Endothelial cell of umbilical vein (primary cell): ENCODE data around the gene MFRP. TPM values are rescaled to one million over a fixed set of nuclear protein-coding genes. Genes with fewer than 3 reads are reported as not detected.

ENCODE experiments used
- BruUV-seq: library from RNA; stranded (reverse); fragments of 400-500 nt; replicated peaks from 2 replicates; lab custom pipeline; 2021; lab: Mats Ljungman, UMichigan
- CTCF ChIA-PET: fragments of 300-600, 350-600 bp; sonication (Branson Sonifier 250); formaldehyde crosslinking; loops from one replicate; lab custom pipeline; 2021; ENCODE audit warnings: antibody characterized with exemption, inconsistent platforms; lab: Charles Lee
- POLR2A ChIA-PET: fragments of 300-600, 350-600 bp; sonication (Branson Sonifier 250); formaldehyde crosslinking; loops from one replicate; lab custom pipeline; 2021; ENCODE audit warnings: antibody characterized with exemption, inconsistent platforms; lab: Charles Lee
- DNase-seq: peaks from one replicate; pipeline ENCODE4 v3.0.0-alpha.2; 2011; ENCODE audit warnings: low read depth, low spot score
- FAIRE-seq: peaks from 2 replicates; lab custom pipeline; 2011; peaks lifted over from hg19 to GRCh38; lab: Jason Lieb, UNC
- H2AFZ ChIP-seq: 2 replicates; pipeline ENCODE4 v1.6.0; 2012; ENCODE audit warnings: low read depth, low read length, control low read depth, inconsistent platforms
- H3K27ac ChIP-seq: 2 replicates; pipeline ENCODE4 v1.5.1; 2011; ENCODE audit warnings: low read depth, mild to moderate bottlenecking, control low read depth, low read length, moderate library complexity; ENCODE audit not compliant: insufficient read depth
- H3K27me3 ChIP-seq, 2 experiments: 2 replicates each; pipeline versions ENCODE4 v1.6.0 to v1.6.1; 2011; ENCODE audit warnings: low read length in 2 of 2, mixed read lengths in 1 of 2; ENCODE audit not compliant: control insufficient read depth in 2 of 2, insufficient read depth in 2 of 2
- H3K36me3 ChIP-seq, 2 experiments: 2 replicates in 1 of 2; 3 replicates in 1 of 2; pipeline ENCODE4 v1.5.1; 2011; ENCODE audit warnings: low read length in 2 of 2, mild to moderate bottlenecking in 1 of 2, moderate library complexity in 1 of 2; ENCODE audit not compliant: control insufficient read depth in 2 of 2, insufficient read depth in 2 of 2; ENCODE audit errors: extremely low read depth in 1 of 2
- H3K4me1 ChIP-seq: 3 replicates; pipeline ENCODE4 v1.5.1; 2011; ENCODE audit warnings: mild to moderate bottlenecking, low read length; ENCODE audit not compliant: control insufficient read depth, insufficient read depth; ENCODE audit errors: extremely low read depth
- H3K4me2 ChIP-seq: 2 replicates; pipeline ENCODE4 v1.6.1; 2011; ENCODE audit warnings: low read length, control low read depth, mixed read lengths; ENCODE audit not compliant: insufficient read depth
- H3K4me3 ChIP-seq, 3 experiments: fragments of 200-600 bp in 1 of 3; sonication (generic), shearing (Covaris generic) in 1 of 3; replicated peaks in 1 of 3; 2 replicates each; pipeline ENCODE4 v1.5.1; 2011 to 2016; ENCODE audit warnings: control low read depth in 3 of 3, low read length in 3 of 3, mild to moderate bottlenecking in 2 of 3, inconsistent platforms in 1 of 3, low read depth in 1 of 3, moderate library complexity in 1 of 3; ENCODE audit not compliant: insufficient read depth in 1 of 3
- H3K79me2 ChIP-seq: 2 replicates; pipeline ENCODE4 v1.6.0; 2012; ENCODE audit warnings: low read length, inconsistent platforms; ENCODE audit not compliant: control insufficient read depth, insufficient read depth
- H3K9ac ChIP-seq: replicated peaks from 2 replicates; pipeline ENCODE3; 2011; ENCODE audit warnings: low read length, control low read depth; ENCODE audit not compliant: insufficient read depth; ENCODE audit errors: extremely low read depth
- H3K9me1 ChIP-seq: replicated peaks from 3 replicates; pipeline ENCODE4 v1.6.0; 2011; ENCODE audit warnings: mild to moderate bottlenecking, low read length; ENCODE audit not compliant: control insufficient read depth, insufficient read depth; ENCODE audit errors: extremely low read depth
- H3K9me3 ChIP-seq: replicated peaks from 2 replicates; pipeline ENCODE4 v1.5.1; 2012; ENCODE audit warnings: low read length, inconsistent platforms; ENCODE audit not compliant: control insufficient read depth, insufficient read depth
- H4K20me1 ChIP-seq: replicated peaks from 2 replicates; pipeline ENCODE3; 2011; ENCODE audit warnings: mild to moderate bottlenecking, low read length; ENCODE audit not compliant: control insufficient read depth, insufficient read depth; ENCODE audit errors: extremely low read depth
- EZH2 ChIP-seq: IDR thresholded peaks from 2 replicates; pipeline ENCODE4 v1.6.1; 2012; ENCODE audit warnings: borderline replicate concordance, low read depth, mild to moderate bottlenecking, moderate library complexity, low read length, inconsistent platforms; ENCODE audit not compliant: severe bottlenecking
- FOS ChIP-seq: IDR thresholded peaks from 2 replicates; pipeline ENCODE4 v1.6.1; 2011; ENCODE audit warnings: mild to moderate bottlenecking, low read length, moderate library complexity, borderline replicate concordance; ENCODE audit not compliant: insufficient read depth
- GATA2 ChIP-seq: IDR thresholded peaks from 2 replicates; pipeline ENCODE4 v1.7.0; 2011; ENCODE audit warnings: low read depth, mild to moderate bottlenecking, moderate library complexity, mixed read lengths, low read length; ENCODE audit not compliant: insufficient read length, insufficient read depth
- JUN ChIP-seq: IDR thresholded peaks from 2 replicates; pipeline ENCODE4 v1.6.1; 2011; ENCODE audit warnings: borderline replicate concordance, low read depth; ENCODE audit not compliant: insufficient read length, insufficient read depth
- MYC ChIP-seq: IDR thresholded peaks from one replicate; pipeline ENCODE4 v1.6.1; 2011; ENCODE audit warnings: mild to moderate bottlenecking, low read depth, low read length
- POLR2A ChIP-seq: IDR thresholded peaks from 2 replicates; pipeline ENCODE4 v1.6.1; 2012; ENCODE audit warnings: low read depth, mild to moderate bottlenecking, control low read depth, low read length
- POLR2AphosphoS5 ChIP-seq: IDR thresholded peaks from 2 replicates; pipeline ENCODE4 v1.6.1; 2012; ENCODE audit warnings: low read depth, mild to moderate bottlenecking, control low read depth, low read length, moderate library complexity; ENCODE audit not compliant: insufficient read depth
- dilution Hi-C: fragments of 300-500 bp; cut with MboI; formaldehyde crosslinking; loops from one replicate; pipeline ENCODE4 v1.15.0; 2019; ENCODE audit warnings: low sequenced_read_pairs; ENCODE audit not compliant: extremely low pct_ligation_motif_present
- intact Hi-C: fragments of 100-400 bp; cut with micrococcal nuclease; formaldehyde crosslinking; loops from one replicate; pipeline ENCODE4 v1.10.0; 2022
- polyA plus RNA-seq, 4 experiments: library from polyadenylated mRNA; depleted of rRNA in 3 of 4; stranded (reverse) in 3 of 4; unstranded in 1 of 4; fragments of >200 nt; gene quantifications; 2 replicates each; pipeline versions ENCODE4 v1.2.1 to v1.2.3, GENCODE V29; 2011 to 2012; ENCODE audit warnings: missing spikeins in 1 of 4
- total RNA-seq: library from RNA; stranded (reverse); gene quantifications from 2 replicates; pipeline ENCODE4 v1.2.3, GENCODE V29; 2021
- TF ChIP-seq, protein P1 (sequence below): IDR thresholded peaks from 2 replicates; pipeline ENCODE4 v1.6.1; 2011; ENCODE audit not compliant: insufficient read depth, insufficient read length
- TF ChIP-seq, protein P2 (sequence below), 2 donors: IDR thresholded peaks; 1 replicate in 1 of 2; 2 replicates in 1 of 2; pipeline ENCODE4 v1.5.1; 2011; ENCODE audit warnings: low read length in 2 of 2, mild to moderate bottlenecking in 2 of 2, moderate library complexity in 2 of 2, control low read depth in 1 of 2, inconsistent platforms in 1 of 2, low read depth in 1 of 2; ENCODE audit not compliant: insufficient read depth in 1 of 2; ENCODE audit errors: extremely low read depth in 1 of 2

MFRP gene
- total and polyA plus RNA-seq, 2 donors (not counting 3 experiments of a cell fraction or from before 2014, with no cell fraction given): 0.08 TPM; not detected in 1

DNA sequence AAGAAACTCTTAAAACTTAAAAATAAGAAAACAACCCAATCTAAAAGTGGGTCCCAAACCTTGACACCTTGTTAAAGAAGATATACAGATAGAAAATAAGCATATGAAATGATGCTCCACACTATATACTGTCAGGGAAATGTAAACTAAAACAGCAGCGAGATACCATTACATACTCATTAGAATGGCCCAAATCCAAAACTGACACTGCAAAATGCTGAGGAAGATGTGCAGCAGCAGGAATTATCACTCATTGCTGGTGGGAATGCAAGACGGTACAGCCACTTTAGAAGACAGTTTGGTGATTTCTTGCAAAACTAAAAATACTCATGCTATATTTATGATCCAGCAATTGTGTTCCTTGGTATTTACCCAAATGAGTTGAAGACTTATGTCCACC, 17.2 kb downstream of the MFRP start:
- dilution Hi-C loops (no loop called here), intact Hi-C loops (no loop called here)
- TF ChIP-seq FOS: no peak
- TF ChIP-seq EZH2: no peak
- TF ChIP-seq MYC: no peak
- TF ChIP-seq JUN: no peak
- TF ChIP-seq, protein P1, sequence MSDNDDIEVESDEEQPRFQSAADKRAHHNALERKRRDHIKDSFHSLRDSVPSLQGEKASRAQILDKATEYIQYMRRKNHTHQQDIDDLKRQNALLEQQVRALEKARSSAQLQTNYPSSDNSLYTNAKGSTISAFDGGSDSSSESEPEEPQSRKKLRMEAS: no peak
- no peak for TF ChIP-seq GATA2
- no peak for TF ChIP-seq POLR2AphosphoS5
- TF ChIP-seq POLR2A: no peak
- TF ChIP-seq, protein P2, sequence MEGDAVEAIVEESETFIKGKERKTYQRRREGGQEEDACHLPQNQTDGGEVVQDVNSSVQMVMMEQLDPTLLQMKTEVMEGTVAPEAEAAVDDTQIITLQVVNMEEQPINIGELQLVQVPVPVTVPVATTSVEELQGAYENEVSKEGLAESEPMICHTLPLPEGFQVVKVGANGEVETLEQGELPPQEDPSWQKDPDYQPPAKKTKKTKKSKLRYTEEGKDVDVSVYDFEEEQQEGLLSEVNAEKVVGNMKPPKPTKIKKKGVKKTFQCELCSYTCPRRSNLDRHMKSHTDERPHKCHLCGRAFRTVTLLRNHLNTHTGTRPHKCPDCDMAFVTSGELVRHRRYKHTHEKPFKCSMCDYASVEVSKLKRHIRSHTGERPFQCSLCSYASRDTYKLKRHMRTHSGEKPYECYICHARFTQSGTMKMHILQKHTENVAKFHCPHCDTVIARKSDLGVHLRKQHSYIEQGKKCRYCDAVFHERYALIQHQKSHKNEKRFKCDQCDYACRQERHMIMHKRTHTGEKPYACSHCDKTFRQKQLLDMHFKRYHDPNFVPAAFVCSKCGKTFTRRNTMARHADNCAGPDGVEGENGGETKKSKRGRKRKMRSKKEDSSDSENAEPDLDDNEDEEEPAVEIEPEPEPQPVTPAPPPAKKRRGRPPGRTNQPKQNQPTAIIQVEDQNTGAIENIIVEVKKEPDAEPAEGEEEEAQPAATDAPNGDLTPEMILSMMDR (IDR thresholded peaks at IDR 0.05; ENCODE audit: extremely low read depth in 1 of 2, insufficient read depth in 1 of 2, low read depth in 1 of 2, low read length in 2 of 2): no peak
- DNase-seq: no peak
- no peak overlapping the region for H2AFZ ChIP-seq
- POLR2A ChIA-PET: no interaction called here
- H3K27ac ChIP-seq: no peak overlapping the region
- H3K4me3 ChIP-seq: no peak overlapping the region
- CTCF ChIA-PET: interaction anchor here (15.9 kb wide), 1 partner anchor 10 kb away, joined by 301 read pairs; the partner anchor contains the start of gene C1QTNF5
- H4K20me1 ChIP-seq: no peaks in the 10 kb centered on the region
- peaks cover 0 to 6% of the 10 kb centered on the region in 2 experiments for H3K27me3 ChIP-seq
- BruUV-seq: no TSS peak
- H3K4me2 ChIP-seq: no peak overlapping the region
- no peaks in the 10 kb centered on the region for H3K9me3 ChIP-seq
- no peaks in the 10 kb centered on the region for H3K9me1 ChIP-seq
- H3K79me2 ChIP-seq: no peaks in the 10 kb centered on the region
- no peak for FAIRE-seq
- no peaks in the 10 kb centered on the region for H3K36me3 ChIP-seq
- no peak overlapping the region for H3K9ac ChIP-seq
- peaks cover 3% of the 10 kb centered on the region for H3K4me1 ChIP-seq
